Smooth muscle cell (in vitro differentiated cells): ENCODE results near the gene TCEA3. TPM values are rescaled to one million over a fixed set of nuclear protein-coding genes. Genes with fewer than 3 reads are reported as not detected.

Experiments
- DNase-seq: peaks from one replicate; lab custom pipeline; 2025; ENCODE audit not compliant: unreplicated experiment; lab: John Stamatoyannopoulos, UW
- H2AFZ ChIP-seq: fragments of 200-600 bp; sonication (generic); 2 replicates; pipeline ENCODE4 v1.6.0; 2016; ENCODE audit warnings: antibody characterized with exemption, low read depth, mild to moderate bottlenecking
- H3F3A ChIP-seq: fragments of 200-600 bp; sonication (generic); 2 replicates; pipeline ENCODE4 v1.6.0; 2017; ENCODE audit warnings: antibody characterized with exemption, low read depth
- H3K27ac ChIP-seq: fragments of 200-600 bp; sonication (generic); 2 replicates; pipeline ENCODE4 v1.5.1; 2016; ENCODE audit warnings: low read depth, mild to moderate bottlenecking
- H3K27me3 ChIP-seq: fragments of 200-600 bp; sonication (generic); 2 replicates; pipeline ENCODE4 v1.6.1; 2016; ENCODE audit warnings: low read depth, mild to moderate bottlenecking
- H3K36me3 ChIP-seq: fragments of 200-600 bp; sonication (generic); 2 replicates; pipeline ENCODE4 v1.5.1; 2016; ENCODE audit warnings: low read depth
- H3K4me1 ChIP-seq: fragments of 200-600 bp; sonication (generic); 2 replicates; pipeline ENCODE4 v1.5.1; 2016; ENCODE audit warnings: low read depth
- H3K4me2 ChIP-seq: fragments of 200-600 bp; sonication (generic); 2 replicates; pipeline ENCODE4 v1.6.0; 2016; ENCODE audit warnings: mild to moderate bottlenecking
- H3K4me3 ChIP-seq: fragments of 200-600 bp; sonication (generic); 2 replicates; pipeline ENCODE4 v1.5.1; 2016; ENCODE audit warnings: mild to moderate bottlenecking
- H3K79me2 ChIP-seq: fragments of 200-600 bp; sonication (generic); 2 replicates; pipeline ENCODE4 v1.6.0; 2016; ENCODE audit warnings: low read depth, mild to moderate bottlenecking
- H3K9ac ChIP-seq: fragments of 200-600 bp; sonication (generic); 2 replicates; pipeline ENCODE4 v1.6.0; 2016; ENCODE audit warnings: low read depth
- H3K9me3 ChIP-seq: fragments of 200-600 bp; sonication (generic); replicated peaks from 2 replicates; pipeline ENCODE4 v1.5.1; 2016; ENCODE audit warnings: low read depth
- H4K20me1 ChIP-seq: fragments of 200-600 bp; sonication (generic); 2 replicates; pipeline ENCODE4 v1.6.0; 2016; ENCODE audit warnings: low read depth
- CTCF ChIP-seq: fragments of 200-600 bp; sonication (generic); IDR thresholded peaks from 2 replicates; pipeline ENCODE4 v1.5.1; 2017; ENCODE audit warnings: borderline replicate concordance, mild to moderate bottlenecking, antibody characterized with exemption; ENCODE audit not compliant: insufficient read depth, poor library complexity, severe bottlenecking
- WGBS: methylation state at CpG from one replicate; pipeline ENCODE4 v1.1.7; 2016; ENCODE audit warnings: low lambda C conversion rate; 5-methylcytosine and 5-hydroxymethylcytosine counted together
- polyA plus RNA-seq: library from polyadenylated mRNA; unstranded; fragments of >200 nt; fragmentation: Nextera tagmentation; extraction: Ambion mirVana; gene quantifications from 2 replicates; pipeline ENCODE4 v1.2.1, GENCODE V29; 2016
- total RNA-seq: library from RNA; depleted of rRNA; stranded (reverse); fragments of >200 nt; gene quantifications from 2 replicates; pipeline ENCODE4 v1.2.3, GENCODE V29; 2014

The TCEA3 gene
- total and polyA plus RNA-seq, 2 experiments from 2014 or later, result 8.2 to 19.2 TPM

- TF ChIP-seq CTCF, result no peak
- H3K79me2 ChIP-seq, result no peaks in the 10 kb centered on the region
- no peaks in the 10 kb centered on the region for H3K36me3 ChIP-seq
- no peak for DNase-seq
- H3K27me3 ChIP-seq, result no peaks in the 10 kb centered on the region
- no peak overlapping the region for H3K9ac ChIP-seq
- H2AFZ ChIP-seq, result no peak overlapping the region
- no peaks in the 10 kb centered on the region for H3F3A ChIP-seq
- H3K9me3 ChIP-seq, result no peaks in the 10 kb centered on the region
- H3K4me1 ChIP-seq, result no peaks in the 10 kb centered on the region
- no peak overlapping the region for H3K4me3 ChIP-seq
- 75% methylated on average over 4 of the region's 4 CpGs for whole genome bisulfite sequencing
- H4K20me1 ChIP-seq, result no peaks in the 10 kb centered on the region
- no peak overlapping the region for H3K4me2 ChIP-seq
- H3K27ac ChIP-seq, result no peak overlapping the region
Measured at GRCh38 chr1:23444596-23445390, 20.2 kb upstream of the TCEA3 start.

- 70% methylated on average over 4 of the region's 4 CpGs for WGBS
- no peak overlapping the region for H3K9ac ChIP-seq
- no peaks in the 10 kb centered on the region for H3K27me3 ChIP-seq
- no peak overlapping the region for H3K27ac ChIP-seq
- H3K79me2 ChIP-seq, result no peaks in the 10 kb centered on the region
- no peaks in the 10 kb centered on the region for H4K20me1 ChIP-seq
- H3K4me3 ChIP-seq, result no peak overlapping the region
- H2AFZ ChIP-seq, result no peak overlapping the region
- DNase-seq, result peak; percentile 7
- no peaks in the 10 kb centered on the region for H3K36me3 ChIP-seq
- no peaks in the 10 kb centered on the region for H3K9me3 ChIP-seq
- H3K4me2 ChIP-seq, result no peak overlapping the region
- no peak for TF ChIP-seq CTCF
- H3F3A ChIP-seq, result no peaks in the 10 kb centered on the region
- no peaks in the 10 kb centered on the region for H3K4me1 ChIP-seq
Measured at GRCh38 chr1:23444104-23444533, 19.6 kb upstream of the TCEA3 start.

GRCh38 chr1:23442751-23443150 is 18.2 kb upstream of the TCEA3 start:
- Histone ChIP-seq H3K4me2 (no peak overlapping the region), H3K79me2 (no peaks in the 10 kb centered on the region), H3K4me1 (no peaks in the 10 kb centered on the region), H4K20me1 (no peaks in the 10 kb centered on the region), H3K36me3 (no peaks in the 10 kb centered on the region), H3K27ac (no peak overlapping the region), H3F3A (no peaks in the 10 kb centered on the region), H3K4me3 (no peak overlapping the region), H3K27me3 (no peaks in the 10 kb centered on the region), H3K9ac (no peak overlapping the region), H2AFZ (no peak overlapping the region), H3K9me3 (no peaks in the 10 kb centered on the region)
- WGBS, result 100% methylated on average over 3 of the region's 3 CpGs
- no peak for DNase-seq
- TF ChIP-seq CTCF, result no peak
